Cortex of kidney (tissue), 1 donor: ENCODE measurements around the gene ARSG.
"Not testable (repeated sequence)": the region's sequence is repeated elsewhere in the genome, so short reads cannot be mapped to it uniquely, and the experiment has no call there.

Experiments used
- DNase-seq: peaks from one replicate; lab custom pipeline; 2025; lab: John Stamatoyannopoulos, UW

ARSG gene

GRCh38 chr17:68329331-68329730 is 38.0 kb downstream of the ARSG start:
- no peak for DNase-seq

- DNase-seq: not testable (repeated sequence)
These were observed 40.6 kb downstream of the ARSG start for GRCh38 chr17:68331932-68332331.

- DNase-seq: no peak
These were observed 43.1 kb downstream of the ARSG start for GRCh38 chr17:68334393-68334792.

- no peak for DNase-seq
These were observed 50.2 kb downstream of the ARSG start for GRCh38 chr17:68341482-68341881.

GRCh38 chr17:68343976-68344375 is 52.7 kb downstream of the ARSG start:
- no peak for DNase-seq

GRCh38 chr17:68344701-68345136 is 53.4 kb downstream of the ARSG start:
- no peak for DNase-seq

- no peak for DNase-seq
These were observed 55.2 kb downstream of the ARSG start for GRCh38 chr17:68346448-68346847.

- no peak for DNase-seq
These were observed 56.1 kb downstream of the ARSG start for GRCh38 chr17:68347380-68347779.

- DNase-seq: no peak
These were observed 57.9 kb downstream of the ARSG start for GRCh38 chr17:68349157-68349556.

- DNase-seq: no peak
These were observed 60.1 kb downstream of the ARSG start for GRCh38 chr17:68351395-68351794.

- DNase-seq: no peak
These were observed 60.7 kb downstream of the ARSG start for GRCh38 chr17:68352041-68352440.

GRCh38 chr17:68352671-68353070 is 61.4 kb downstream of the ARSG start:
- DNase-seq: not testable (repeated sequence)

GRCh38 chr17:68353111-68353521 is 61.8 kb downstream of the ARSG start:
- DNase-seq: no peak

GRCh38 chr17:68354311-68354710 is 63.0 kb downstream of the ARSG start:
- not testable (repeated sequence) for DNase-seq

GRCh38 chr17:68355108-68355507 is 63.8 kb downstream of the ARSG start:
- not testable (repeated sequence) for DNase-seq

- no peak for DNase-seq
These were observed 65.2 kb downstream of the ARSG start for GRCh38 chr17:68356520-68356919.

- DNase-seq: no peak
These were observed 65.7 kb downstream of the ARSG start for GRCh38 chr17:68356949-68357455.

GRCh38 chr17:68357886-68358285 is 66.6 kb downstream of the ARSG start:
- no peak for DNase-seq

- DNase-seq: no peak
These were observed 68.7 kb downstream of the ARSG start for GRCh38 chr17:68359791-68360535.

GRCh38 chr17:68365469-68365868 is 74.2 kb downstream of the ARSG start:
- DNase-seq: no peak

GRCh38 chr17:68368387-68368786 is 77.1 kb downstream of the ARSG start:
- DNase-seq: no peak

- DNase-seq: no peak
These were observed 84.3 kb downstream of the ARSG start for GRCh38 chr17:68375566-68375965.

GRCh38 chr17:68376178-68376577 is 84.9 kb downstream of the ARSG start:
- DNase-seq: not testable (repeated sequence)

GRCh38 chr17:68377771-68378267 is 86.5 kb downstream of the ARSG start:
- no peak for DNase-seq
